CD4-positive, alpha-beta T cell treated with Interleukin-17A for 4 hours (primary cell): ENCODE results near the gene FIP1L1.

ENCODE experiments used
- DNase-seq: peaks from one replicate; pipeline ENCODE4 v3.0.0-alpha.2; 2020; ENCODE audit warnings: mixed read lengths

FIP1L1 gene

DNA sequence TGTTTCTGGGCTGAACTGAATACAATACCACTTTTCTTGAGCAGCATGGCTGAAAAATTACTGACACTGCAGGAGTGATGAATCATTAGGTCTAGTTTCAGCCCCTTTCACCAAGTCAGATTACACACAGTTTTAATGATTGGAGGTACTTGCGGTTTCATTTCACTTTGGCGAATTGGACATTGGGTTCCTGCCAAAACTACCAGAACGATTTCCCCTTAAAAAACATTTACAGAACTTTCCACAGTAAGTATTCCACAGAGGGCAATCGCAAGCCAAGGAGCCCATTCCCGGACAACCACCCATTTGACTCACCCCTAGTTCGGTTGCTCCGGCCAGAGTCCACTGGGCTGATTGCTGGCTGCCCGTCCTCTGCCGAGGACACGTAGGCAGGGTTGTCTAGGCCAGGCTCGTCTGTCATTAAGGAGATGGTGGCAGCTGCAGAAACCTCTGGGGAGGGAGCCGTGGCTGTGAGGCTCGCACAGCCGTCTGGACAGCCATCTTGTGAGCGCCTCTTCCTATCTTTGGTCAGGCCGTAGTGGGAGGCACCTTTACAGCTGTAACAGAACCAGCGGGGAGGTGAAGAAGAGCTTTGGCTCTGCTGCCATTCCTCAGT lies 130.3 kb downstream of the FIP1L1 start:
- DNase-seq, result no peak

DNA sequence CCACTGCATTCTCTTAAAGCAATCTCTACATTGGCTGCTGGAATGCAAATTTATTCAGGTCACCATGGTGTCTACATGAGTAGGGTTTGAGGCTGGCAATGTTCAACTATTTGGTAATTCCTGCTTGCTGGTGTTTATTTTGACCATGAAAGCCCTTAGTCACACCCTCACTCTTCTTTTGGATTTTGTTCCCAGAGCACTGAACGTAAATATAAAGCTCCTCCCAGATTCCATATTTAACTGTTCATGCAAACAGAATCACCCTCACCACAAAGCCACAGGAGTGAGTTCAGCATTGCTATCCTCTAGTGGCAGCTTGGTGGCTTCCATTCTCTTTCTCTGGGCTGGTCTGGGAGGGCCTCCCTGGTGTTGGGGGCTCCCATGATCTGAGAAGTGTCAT lies 131.0 kb downstream of the FIP1L1 start:
- no peak for DNase-seq

DNA sequence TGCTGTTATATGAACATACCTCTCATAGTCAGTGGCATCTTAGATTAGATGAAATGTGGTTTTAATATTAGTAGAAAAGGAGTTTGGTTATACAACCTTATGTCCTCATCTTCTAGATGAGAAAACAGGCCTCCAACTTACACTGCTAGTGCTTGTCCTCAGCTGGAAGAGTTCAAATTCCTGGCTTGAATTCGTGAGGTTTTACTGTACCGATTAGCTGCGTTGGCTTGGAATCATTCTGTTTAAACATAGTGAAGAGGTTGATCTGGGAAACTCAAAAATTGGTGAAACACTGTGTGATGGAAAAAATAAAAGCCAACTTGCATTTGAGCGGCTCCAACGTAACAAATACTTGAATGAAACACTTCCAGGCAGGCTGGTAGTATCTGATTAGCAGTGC lies 132.9 kb downstream of the FIP1L1 start:
- no peak for DNase-seq
